CD4-positive, alpha-beta memory T cell (primary cell): ENCODE data around the gene SAA2. TPM values are rescaled to one million over a fixed set of nuclear protein-coding genes. Genes with fewer than 3 reads are reported as not detected.
"Not testable (repeated sequence)": the region's sequence is repeated elsewhere in the genome, so short reads cannot be mapped to it uniquely, and the experiment has no call there.

ENCODE experiments used
- CTCF ChIA-PET: fragments of 350-600 bp; sonication (Branson Sonifier 250); formaldehyde crosslinking; loops from one replicate; lab custom pipeline; 2021; ENCODE audit warnings: inconsistent platforms; ENCODE audit not compliant: partially characterized antibody; lab: Charles Lee
- POLR2A ChIA-PET: fragments of 350-600 bp; sonication (Branson Sonifier 250); formaldehyde crosslinking; loops from one replicate; lab custom pipeline; 2021; ENCODE audit not compliant: partially characterized antibody; lab: Charles Lee
- DNase-seq, 5 donors: peaks; one replicate each; pipeline versions ENCODE4 v3.0.0 to v3.0.0-alpha.2; 2020 to 2022; ENCODE audit warnings: mixed read lengths in 1 of 5
- H3K27ac ChIP-seq: one replicate; pipeline ENCODE4 v1.7.0; 2013; ENCODE audit warnings: low read depth, low read length
- H3K27me3 ChIP-seq: 2 replicates; pipeline ENCODE4 v1.7.0; 2013; ENCODE audit warnings: mild to moderate bottlenecking, low read length, moderate library complexity; ENCODE audit not compliant: insufficient read depth
- H3K36me3 ChIP-seq: 2 replicates; pipeline ENCODE4 v1.7.0; 2013; ENCODE audit warnings: mild to moderate bottlenecking, low read length, moderate library complexity; ENCODE audit not compliant: insufficient read depth
- H3K4me1 ChIP-seq: 2 replicates; pipeline ENCODE4 v1.7.0; 2013; ENCODE audit warnings: mild to moderate bottlenecking, low read length, moderate library complexity; ENCODE audit not compliant: insufficient read depth
- H3K4me3 ChIP-seq, 2 donors: one replicate each; pipeline ENCODE4 v1.7.0; 2013; ENCODE audit warnings: low read length in 2 of 2, mild to moderate bottlenecking in 1 of 2
- H3K9me3 ChIP-seq, 2 donors: one replicate each; pipeline ENCODE4 v1.7.0; 2013; ENCODE audit warnings: low read length in 2 of 2, control low read depth in 1 of 2; ENCODE audit not compliant: control insufficient read depth in 1 of 2
- H3K27ac Mint-ChIP-seq, 7 donors: one replicate each; pipeline ENCODE4 v1.8.0; 2020 to 2021; ENCODE audit warnings: mixed read lengths in 7 of 7, mild to moderate bottlenecking in 6 of 7, inconsistent platforms in 3 of 7, moderate library complexity in 3 of 7
- H3K27me3 Mint-ChIP-seq, 2 donors: one replicate each; pipeline ENCODE4 v1.8.0; 2020 to 2021; ENCODE audit warnings: mixed read lengths in 2 of 2
- H3K36me3 Mint-ChIP-seq, 2 donors: one replicate each; pipeline ENCODE4 v1.8.0; 2020 to 2021; ENCODE audit warnings: mixed read lengths in 2 of 2, inconsistent platforms in 1 of 2, mild to moderate bottlenecking in 1 of 2
- H3K4me1 Mint-ChIP-seq, 4 donors: one replicate each; pipeline ENCODE4 v1.8.0; 2020 to 2021; ENCODE audit warnings: mixed read lengths in 4 of 4, mild to moderate bottlenecking in 1 of 4
- H3K4me3 Mint-ChIP-seq, 8 donors: one replicate each; pipeline ENCODE4 v1.8.0; 2020 to 2021; ENCODE audit warnings: mixed read lengths in 8 of 8, mild to moderate bottlenecking in 7 of 8, moderate library complexity in 6 of 8, inconsistent platforms in 3 of 8
- H3K9me3 Mint-ChIP-seq, 8 donors: one replicate each; pipeline ENCODE4 v1.8.0; 2020 to 2021; ENCODE audit warnings: mixed read lengths in 8 of 8, mild to moderate bottlenecking in 5 of 8, inconsistent platforms in 3 of 8, moderate library complexity in 1 of 8
- intact Hi-C: fragments of 100-400 bp; cut with micrococcal nuclease; formaldehyde crosslinking; loops from one replicate; pipeline ENCODE4 v1.15.1; 2023
- polyA plus RNA-seq, 2 donors: library from polyadenylated mRNA; unstranded; fragments of 300-500 nt; fragmentation: Illumina TruSeq; gene quantifications; one replicate each; pipeline ENCODE4 v1.2.3, GENCODE V29; 2021
- total RNA-seq, 2 experiments: library from RNA; stranded (reverse); gene quantifications; one replicate each; pipeline ENCODE4 v1.2.3, GENCODE V29; 2021

The SAA2 gene
- total and polyA plus RNA-seq, 4 experiments from 2014 or later, result not detected

DNA sequence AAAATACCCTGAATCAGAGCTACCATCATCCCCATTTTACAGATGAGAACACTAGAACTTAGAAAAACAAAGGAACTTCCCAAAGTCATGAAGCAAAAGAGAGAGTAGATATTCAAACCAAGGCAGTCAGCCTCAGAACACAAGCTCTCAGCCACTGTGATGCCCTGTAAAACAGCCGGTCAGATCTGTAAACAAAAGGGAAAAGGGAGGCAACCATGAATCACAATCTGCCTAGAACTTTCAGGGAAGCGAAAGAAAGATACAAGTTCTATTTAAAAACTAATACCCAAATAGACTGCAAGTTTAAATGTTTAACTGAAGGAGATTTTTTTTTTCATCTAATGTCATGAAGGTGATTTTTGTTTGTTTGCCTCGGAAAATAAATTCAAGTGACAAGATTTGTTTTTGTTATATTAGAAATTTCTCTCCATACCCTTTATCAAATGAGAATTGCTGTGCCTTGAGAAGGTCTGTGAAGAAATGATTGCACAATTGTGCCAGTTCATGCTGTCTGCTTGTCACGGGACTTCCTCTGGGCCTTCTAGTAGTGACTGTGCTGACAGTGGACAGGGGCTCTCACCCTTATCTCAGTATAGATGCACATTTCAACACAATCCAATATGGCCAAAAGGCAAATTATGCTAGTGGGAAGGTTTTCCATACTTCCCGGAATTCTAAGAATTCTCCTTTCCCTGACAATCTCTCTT is 29.2 kb upstream of the SAA2 start:
- H3K4me3 Mint-ChIP-seq, result no peak overlapping the region
- no peaks in the 10 kb centered on the region for H3K27me3 Mint-ChIP-seq
- peaks cover 7% of the 10 kb centered on the region for H3K36me3 ChIP-seq
- ChIA-PET CTCF (interaction anchor here (1.1 kb wide), 1 partner anchor 11 kb away, joined by 3 read pairs; no protein-coding TSS in a partner anchor), POLR2A (no interaction called here)
- intact Hi-C loops, result no loop called here
- H3K4me3 ChIP-seq, result no peak overlapping the region
- no peak overlapping the region for H3K27ac ChIP-seq
- no peaks in the 10 kb centered on the region for H3K27me3 ChIP-seq
- H3K9me3 Mint-ChIP-seq, result peaks cover 0 to 2% (median 0%) of the 10 kb centered on the region in 8 donors
- H3K36me3 Mint-ChIP-seq, result peaks cover 38 to 57% of the 10 kb centered on the region in 2 donors
- no peak for DNase-seq
- peak overlapping the region in 1 of 7 donors; percentile 19 for H3K27ac Mint-ChIP-seq
- H3K4me1 Mint-ChIP-seq, result peaks cover 6 to 17% (median 13%) of the 10 kb centered on the region in 4 donors
- H3K4me1 ChIP-seq, result peaks cover 6% of the 10 kb centered on the region
- H3K9me3 ChIP-seq, result no peaks in the 10 kb centered on the region

DNA sequence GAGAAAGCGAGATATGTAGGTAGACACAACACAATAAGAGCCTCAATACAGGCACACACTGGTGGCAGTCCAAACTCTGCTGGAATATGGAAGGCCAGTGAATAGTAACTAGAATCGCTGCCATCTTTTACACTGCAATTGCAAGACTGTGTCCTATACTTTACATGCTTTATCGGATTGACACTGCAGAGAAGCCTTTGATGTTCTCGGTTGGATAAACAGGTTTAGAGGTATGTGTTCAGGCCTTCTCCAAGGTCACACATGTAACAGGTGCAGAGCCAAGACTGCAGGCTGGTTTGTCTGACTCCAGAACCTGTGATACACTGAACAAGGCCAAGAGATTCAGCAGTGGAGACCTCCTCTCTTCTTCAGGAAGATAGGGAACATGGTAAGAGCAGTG is 22.7 kb upstream of the SAA2 start:
- peaks cover 5 to 14% of the 10 kb centered on the region in 2 donors for H3K36me3 Mint-ChIP-seq

DNA sequence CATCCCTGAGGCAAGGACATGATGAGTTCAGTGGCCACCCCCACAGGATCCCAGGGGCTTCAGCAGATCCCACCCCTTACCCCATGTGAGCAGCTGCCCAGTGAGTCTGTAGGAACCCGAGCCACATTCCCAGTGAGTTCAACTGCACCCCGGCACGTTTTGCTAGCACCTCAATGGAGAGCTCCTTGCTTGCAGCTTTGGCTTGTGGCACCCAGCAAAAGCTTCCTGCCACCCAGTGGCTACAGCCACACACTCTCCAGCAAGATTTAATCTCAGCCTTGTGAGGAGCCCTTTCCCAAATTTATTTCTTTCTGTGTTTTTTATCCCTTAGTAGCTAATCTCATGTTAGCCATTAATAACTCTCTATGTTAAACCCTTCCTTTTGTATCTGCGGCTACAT is 21.6 kb upstream of the SAA2 start:
- Histone ChIP-seq H3K27ac (no peak overlapping the region), H3K4me3 (no peak overlapping the region), H3K4me1 (no peaks in the 10 kb centered on the region), H3K9me3 (no peaks in the 10 kb centered on the region), H3K27me3 (no peaks in the 10 kb centered on the region), H3K36me3 (no peaks in the 10 kb centered on the region)
- no peak for DNase-seq
- peaks cover 0 to 4% (median 0%) of the 10 kb centered on the region in 8 donors for H3K9me3 Mint-ChIP-seq
- H3K4me1 Mint-ChIP-seq, result peaks cover 0 to 3% (median under 1%) of the 10 kb centered on the region in 4 donors
- H3K4me3 Mint-ChIP-seq, result no peak overlapping the region
- intact Hi-C loops, result no loop called here
- peaks cover 2 to 9% of the 10 kb centered on the region in 2 donors for H3K36me3 Mint-ChIP-seq
- H3K27ac Mint-ChIP-seq, result peak overlapping the region in 1 of 7 donors; percentile 26
- no peaks in the 10 kb centered on the region for H3K27me3 Mint-ChIP-seq
- CTCF ChIA-PET, result no interaction called here
- POLR2A ChIA-PET, result no interaction called here

More for the DNA sequence above, 22.7 kb upstream of the SAA2 start:
- Histone ChIP-seq H3K4me1 (no peaks in the 10 kb centered on the region), H3K4me3 (no peak overlapping the region), H3K27me3 (no peaks in the 10 kb centered on the region), H3K36me3 (no peaks in the 10 kb centered on the region), H3K27ac (no peak overlapping the region), H3K9me3 (no peaks in the 10 kb centered on the region)
- ChIA-PET CTCF (no interaction called here), POLR2A (no interaction called here)
- no peak for DNase-seq
- no peaks in the 10 kb centered on the region for H3K27me3 Mint-ChIP-seq
- H3K27ac Mint-ChIP-seq, result no peak overlapping the region
- peaks cover 0 to 3% (median under 1%) of the 10 kb centered on the region in 4 donors for H3K4me1 Mint-ChIP-seq
- peaks cover 0 to 4% (median 0%) of the 10 kb centered on the region in 8 donors for H3K9me3 Mint-ChIP-seq
- no peak overlapping the region for H3K4me3 Mint-ChIP-seq
- intact Hi-C loops, result no loop called here

DNA sequence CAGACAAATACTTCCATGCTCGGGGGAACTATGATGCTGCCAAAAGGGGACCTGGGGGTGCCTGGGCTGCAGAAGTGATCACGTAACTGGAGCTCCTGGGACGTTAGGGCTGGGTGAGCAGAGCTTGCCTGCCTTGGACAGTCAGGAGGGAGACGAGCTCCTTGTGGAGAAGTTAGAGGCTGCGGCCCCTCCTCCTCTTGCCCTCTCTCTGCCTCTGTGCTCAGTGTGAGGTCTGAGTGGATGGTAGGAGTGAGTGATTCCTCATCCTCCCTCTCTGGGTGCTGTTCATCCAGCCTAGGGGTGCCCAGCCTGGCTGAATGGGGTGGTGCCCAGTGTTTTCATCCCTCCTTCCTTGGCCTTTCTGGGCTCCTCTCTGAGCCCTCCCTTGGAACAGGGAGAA is 20.8 kb upstream of the SAA2 start:
- H3K9me3 Mint-ChIP-seq, DNase-seq, H3K36me3 Mint-ChIP-seq, H3K4me1 Mint-ChIP-seq, H3K9me3 ChIP-seq, H3K4me3 Mint-ChIP-seq, H3K27ac Mint-ChIP-seq, H3K27ac ChIP-seq, H3K4me1 ChIP-seq, H3K36me3 ChIP-seq, H3K4me3 ChIP-seq, H3K27me3 ChIP-seq, intact Hi-C loops, POLR2A ChIA-PET, H3K27me3 Mint-ChIP-seq, CTCF ChIA-PET: not testable (repeated sequence)

DNA sequence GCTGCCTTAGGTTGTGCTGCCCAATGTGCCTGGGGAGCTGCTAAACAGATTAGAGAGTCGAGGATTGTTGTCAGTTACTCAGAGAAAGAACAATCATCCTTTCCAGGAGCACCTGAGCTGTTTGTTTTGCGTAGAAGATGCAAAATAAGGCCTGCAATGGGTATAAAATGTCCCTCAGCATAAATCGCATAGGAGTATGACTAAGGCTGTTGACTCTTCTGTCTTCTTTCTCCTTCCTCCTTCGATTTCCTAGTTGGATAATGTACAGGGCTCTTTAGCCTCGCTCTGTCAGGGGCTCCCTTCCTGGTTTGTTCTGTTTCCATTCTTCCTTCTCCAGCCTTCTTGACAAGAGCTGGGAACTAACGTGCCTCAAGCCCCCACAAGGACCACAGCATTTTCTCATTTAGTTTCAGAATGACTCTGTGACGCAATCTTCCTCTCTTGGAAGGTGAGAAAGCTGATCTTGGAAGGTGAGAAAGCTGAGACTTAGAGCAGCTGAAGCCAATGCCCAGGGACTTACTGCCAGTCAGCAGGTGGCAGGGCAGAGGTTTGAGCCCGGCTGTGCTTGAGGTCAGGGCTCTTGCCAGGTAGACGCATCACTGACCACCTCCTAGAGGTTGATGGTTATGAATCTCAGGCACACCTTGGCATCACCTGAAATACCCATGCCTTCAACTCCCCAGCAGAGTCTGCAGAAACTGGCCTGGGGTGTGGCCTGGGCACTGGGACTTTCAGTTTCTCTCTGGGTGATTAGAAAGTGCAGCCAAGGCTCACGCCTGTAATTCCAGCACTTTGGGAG is 19.1 kb upstream of the SAA2 start:
- CTCF ChIA-PET, H3K4me1 ChIP-seq, H3K4me1 Mint-ChIP-seq, H3K36me3 Mint-ChIP-seq, H3K9me3 Mint-ChIP-seq, H3K27me3 ChIP-seq, H3K27ac ChIP-seq, H3K4me3 ChIP-seq, H3K27me3 Mint-ChIP-seq, H3K36me3 ChIP-seq, POLR2A ChIA-PET, H3K9me3 ChIP-seq, DNase-seq, intact Hi-C loops: not testable (repeated sequence)
- H3K4me3 Mint-ChIP-seq, result peak overlapping the region in 6 of 8 donors; percentile 40 to 61 (median 56)
- H3K27ac Mint-ChIP-seq, result peak overlapping the region in 5 of 7 donors; percentile 66 to 83 (median 73)

DNA sequence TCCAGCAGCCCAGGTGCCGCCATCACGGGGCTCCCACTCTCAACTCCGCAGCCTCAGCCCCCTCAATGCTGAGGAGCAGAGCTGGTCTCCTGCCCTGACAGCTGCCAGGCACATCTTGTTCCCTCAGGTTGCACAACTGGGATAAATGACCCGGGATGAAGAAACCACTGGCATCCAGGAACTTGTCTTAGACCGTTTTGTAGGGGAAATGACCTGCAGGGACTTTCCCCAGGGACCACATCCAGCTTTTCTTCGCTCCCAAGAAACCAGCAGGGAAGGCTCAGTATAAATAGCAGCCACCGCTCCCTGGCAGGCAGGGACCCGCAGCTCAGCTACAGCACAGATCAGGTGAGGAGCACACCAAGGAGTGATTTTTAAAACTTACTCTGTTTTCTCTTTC is 17.5 kb upstream of the SAA2 start, which contains the start of gene SAA1:
TSS of gene SAA1 (plus strand) at position 316 of the 400 bp plus-strand sequence. CDS start 624 bp downstream, outside the sequence.
- no peak for DNase-seq
- Histone ChIP-seq H3K4me3 (no peak within 1 kb of the TSS), H3K36me3 (no peaks in the 10 kb centered on the region), H3K4me1 (no peaks in the 10 kb centered on the region), H3K9me3 (no peaks in the 10 kb centered on the region), H3K27me3 (no peaks in the 10 kb centered on the region), H3K27ac (no peak within 1 kb of the TSS)
- CTCF ChIA-PET, result no interaction called here
- Mint-ChIP-seq H3K36me3 (no peaks in the 10 kb centered on the region), H3K4me3 (no peak within 1 kb of the TSS), H3K27ac (peak within 1 kb of the TSS in 1 of 7 donors; percentile 44), H3K9me3 (peaks cover 0 to 3% (median 0%) of the 10 kb centered on the region in 8 donors), H3K4me1 (peaks cover 0 to 3% (median 0%) of the 10 kb centered on the region in 4 donors), H3K27me3 (no peaks in the 10 kb centered on the region)
- POLR2A ChIA-PET, result no interaction called here
- intact Hi-C loops, result no loop called here
